HEK293T (cell line): Measurements from ENCODE around the gene AAK1.

Experiments
- HDGF ChIP-seq: fragments of 450-650 bp; IDR thresholded peaks from 2 replicates; pipeline ENCODE4 v1.6.1; 2017; ENCODE audit warnings: antibody characterized with exemption, borderline replicate concordance
- ZNF384 ChIP-seq: fragments of 450-650 bp; IDR thresholded peaks from 2 replicates; pipeline ENCODE4 v1.6.1; 2016

GRCh38 chr2:69618362-69618761 lies 25.2 kb downstream of the AAK1 start:
- TF ChIP-seq ZNF384: no peak
- TF ChIP-seq HDGF: no peak
